GM11168 (cell line): ENCODE measurements around the gene ADD2.

ENCODE experiments used
- in situ Hi-C: fragments of 300-500 bp; cut with MboI; formaldehyde crosslinking; loops from one replicate; pipeline ENCODE4 v1.12.0; 2022; ENCODE audit warnings: low sequenced_read_pairs; ENCODE audit not compliant: unreplicated experiment

The ADD2 gene

DNA sequence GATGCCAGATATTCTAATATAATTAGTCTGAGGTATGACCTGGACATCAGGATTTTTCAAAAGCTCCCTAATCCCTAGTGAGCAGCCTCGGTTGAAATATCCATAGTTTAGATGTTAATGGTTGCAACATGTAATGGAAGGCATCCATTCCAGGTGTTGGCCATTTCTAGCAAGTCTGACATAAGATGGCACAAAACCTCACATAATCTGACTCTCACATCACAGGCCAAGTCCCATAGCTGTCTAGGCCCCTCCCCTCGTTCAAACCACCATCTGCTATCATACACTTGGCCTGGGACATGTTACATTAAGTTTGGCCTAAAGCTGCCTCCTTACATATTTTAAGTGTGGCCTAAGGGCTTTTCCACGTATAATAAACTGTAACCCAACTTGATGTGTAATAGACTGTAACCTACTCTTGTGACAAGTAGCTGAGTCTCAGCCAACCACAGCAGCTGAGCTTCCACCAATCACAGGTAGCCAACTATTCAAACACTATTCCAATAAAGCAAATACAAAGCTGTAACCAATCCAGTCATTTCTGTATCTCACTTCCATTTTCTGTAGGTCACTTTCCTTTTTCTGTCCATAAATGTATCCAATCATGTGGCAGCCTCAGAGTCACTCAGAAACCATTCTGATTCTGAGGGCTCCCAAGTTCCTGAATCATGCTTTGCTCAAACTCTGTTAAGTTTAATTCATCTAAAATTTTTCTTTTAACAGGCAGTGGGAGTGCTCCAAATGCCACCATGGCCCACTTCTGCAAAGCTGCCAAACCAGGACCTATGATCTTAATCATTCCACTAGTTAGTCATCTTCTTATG, 59.4 kb downstream of the ADD2 start:
- in situ Hi-C loops, result no loop called here

DNA sequence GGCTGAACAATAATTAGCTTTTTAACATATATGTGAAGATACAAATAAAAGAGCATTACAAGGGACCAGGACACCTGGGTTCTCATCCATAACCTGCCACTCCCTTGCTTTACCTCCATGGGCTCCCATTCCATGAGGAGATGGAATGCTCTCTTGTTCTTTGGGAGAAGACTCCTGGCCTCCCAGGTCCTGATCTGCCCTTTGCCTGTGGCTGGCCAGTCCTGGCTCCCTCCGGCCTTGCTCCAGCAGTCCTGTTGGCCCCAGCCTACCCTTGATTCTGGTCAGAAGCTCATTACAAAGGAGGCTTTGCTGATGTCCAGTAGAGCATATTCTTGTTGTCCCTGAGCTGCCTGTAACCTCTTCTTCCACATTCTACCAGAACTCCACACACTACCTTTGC, 60.3 kb downstream of the ADD2 start:
- in situ Hi-C loops, result no loop called here

GRCh38 chr2:70706026-70706795, 61.8 kb downstream of the ADD2 start:
- in situ Hi-C loops, result no loop called here

DNA sequence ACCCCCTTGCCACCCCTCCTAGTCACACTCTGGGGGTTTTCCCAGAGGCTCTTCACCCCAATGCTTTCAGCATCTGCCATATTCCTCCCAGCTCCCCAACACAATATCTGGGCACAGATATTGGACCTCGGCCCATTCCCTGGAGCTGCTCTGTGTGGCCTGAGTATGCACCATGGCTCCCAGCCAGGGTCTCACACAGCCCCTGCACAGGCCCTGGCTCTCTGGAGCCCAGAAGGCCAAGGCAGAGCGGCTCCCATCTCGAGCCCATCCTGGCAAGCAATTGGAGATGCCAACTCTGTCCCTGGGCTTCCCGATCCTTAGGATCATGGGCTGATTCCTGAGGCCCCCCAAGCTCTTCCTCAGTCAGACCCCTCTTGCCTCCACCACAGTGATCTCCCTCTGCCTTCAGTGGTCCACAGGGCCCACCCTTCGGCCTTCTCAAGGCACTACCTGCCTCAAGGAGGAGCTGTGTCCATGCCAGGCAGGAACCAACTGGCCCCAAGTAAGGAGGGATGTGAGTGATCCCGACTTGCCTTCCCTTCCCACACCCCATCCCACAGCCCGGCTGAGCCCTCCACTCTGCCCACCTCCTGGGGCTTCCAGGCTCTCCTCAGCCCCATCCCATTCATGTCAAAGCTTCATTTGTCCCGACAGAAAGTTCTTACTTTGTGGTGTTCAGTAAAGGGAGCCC, 62.7 kb downstream of the ADD2 start:
- in situ Hi-C loops, result no loop called here

DNA sequence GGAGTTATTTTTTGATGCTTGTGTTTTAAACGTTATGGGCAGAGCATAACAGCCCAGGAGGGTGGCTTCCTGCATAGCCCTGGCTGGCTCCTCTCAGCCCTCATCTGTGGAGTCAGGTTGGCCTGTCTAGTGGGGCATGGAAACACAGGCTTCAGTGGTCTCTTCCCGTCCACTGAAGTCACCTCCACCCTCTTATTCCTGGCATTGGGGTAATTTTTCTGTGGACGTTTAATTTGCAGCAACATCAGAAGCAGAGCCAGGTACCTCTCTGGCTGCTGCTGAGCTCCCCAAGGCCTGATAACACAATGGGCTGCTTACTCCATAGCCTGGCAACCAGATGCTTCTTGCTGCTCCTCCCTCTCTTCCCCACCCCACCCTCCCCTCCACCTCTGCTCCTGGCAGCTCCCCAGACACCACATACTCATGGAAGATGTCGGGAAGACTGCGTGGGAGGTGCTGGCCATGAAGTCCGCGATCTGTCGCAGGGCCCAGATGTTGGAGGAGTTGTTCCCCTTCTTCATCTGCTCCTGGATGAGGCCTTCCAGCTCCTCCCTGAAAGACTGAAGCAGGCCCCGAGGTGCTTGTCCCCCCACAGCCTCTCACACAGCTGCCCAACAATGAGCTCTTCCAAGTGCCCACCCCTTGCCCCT, 64.0 kb downstream of the ADD2 start:
- in situ Hi-C loops, result no loop called here

GRCh38 chr2:70702711-70703395, 65.1 kb downstream of the ADD2 start:
- in situ Hi-C loops, result no loop called here

GRCh38 chr2:70698847-70699246, 69.2 kb downstream of the ADD2 start:
- in situ Hi-C loops, result no loop called here

DNA sequence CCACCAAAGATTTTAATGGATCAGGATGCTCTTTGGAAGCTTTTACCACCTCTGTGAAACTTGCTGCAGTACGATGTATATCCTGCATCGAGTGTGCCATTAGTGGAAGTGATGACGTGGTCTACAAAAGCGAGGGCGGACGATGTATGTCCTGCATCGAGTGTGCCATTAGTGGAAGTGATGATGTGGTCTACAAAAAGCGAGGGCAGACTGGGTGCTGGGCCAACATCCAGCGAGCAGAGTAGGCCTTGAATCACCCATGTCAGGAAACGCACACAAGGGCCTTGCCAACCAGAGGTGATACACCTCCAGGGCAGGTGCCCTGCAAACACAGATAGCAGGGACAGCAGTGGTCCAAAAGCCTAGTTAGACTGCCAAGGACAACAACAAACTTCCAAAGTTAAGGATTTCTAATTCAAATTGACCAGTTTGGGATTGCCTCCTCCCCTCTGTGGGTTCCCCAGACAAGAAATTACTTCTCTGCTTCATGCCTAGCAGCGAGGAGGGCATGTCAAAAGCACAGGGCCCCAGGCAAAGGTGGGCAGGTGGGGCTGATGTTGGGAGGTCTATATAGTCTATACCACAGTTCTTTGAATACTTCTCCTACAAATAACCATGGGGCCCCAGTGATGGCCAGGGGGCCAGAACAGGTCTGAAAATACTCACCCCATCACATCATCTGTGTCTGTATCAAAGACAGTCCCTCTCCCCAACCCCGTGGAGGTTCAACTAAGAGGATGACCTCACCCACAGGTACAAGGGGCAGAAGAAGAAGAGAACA, 70.2 kb downstream of the ADD2 start:
- in situ Hi-C loops, result no loop called here

DNA sequence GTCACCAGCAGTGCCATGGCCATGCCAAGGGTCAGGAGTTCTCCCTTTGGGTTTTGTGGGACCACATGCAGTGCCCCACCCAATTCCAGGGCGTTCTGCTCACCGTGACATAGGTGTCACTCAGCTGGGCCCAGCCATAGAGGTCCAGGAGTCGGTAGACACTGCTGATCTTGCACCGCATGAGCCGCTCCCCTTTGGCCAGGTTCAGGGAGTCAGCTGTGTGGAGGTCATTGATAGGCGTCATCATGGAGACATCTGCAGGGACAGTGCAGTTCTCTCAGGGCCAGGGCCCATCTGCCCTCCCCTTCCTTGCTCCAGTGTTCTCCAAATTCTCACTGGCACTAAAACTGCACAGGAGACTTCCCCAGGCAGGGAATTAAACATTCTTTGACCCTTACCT, 71.9 kb downstream of the ADD2 start:
- in situ Hi-C loops, result no loop called here

DNA sequence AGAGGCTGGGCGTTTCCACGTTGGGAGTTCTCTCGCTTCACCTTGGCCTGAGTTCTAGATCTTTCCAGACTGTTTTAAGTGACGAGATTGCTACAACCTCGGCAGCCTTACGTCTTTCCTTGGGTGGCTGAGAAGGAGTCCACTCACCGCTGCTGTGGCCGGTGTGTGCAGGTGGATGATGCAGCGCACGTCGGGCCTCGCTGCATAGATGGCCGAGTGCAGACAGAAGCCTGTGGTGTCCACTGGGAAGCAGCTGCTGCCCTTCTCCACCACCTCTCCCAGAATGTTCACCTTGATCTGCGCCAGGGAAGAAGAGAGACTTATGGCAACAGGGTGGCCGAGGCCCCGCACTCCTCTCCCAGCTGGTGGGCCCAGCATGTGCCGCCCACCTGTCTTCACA, 75.7 kb downstream of the ADD2 start:
- in situ Hi-C loops, result no loop called here

DNA sequence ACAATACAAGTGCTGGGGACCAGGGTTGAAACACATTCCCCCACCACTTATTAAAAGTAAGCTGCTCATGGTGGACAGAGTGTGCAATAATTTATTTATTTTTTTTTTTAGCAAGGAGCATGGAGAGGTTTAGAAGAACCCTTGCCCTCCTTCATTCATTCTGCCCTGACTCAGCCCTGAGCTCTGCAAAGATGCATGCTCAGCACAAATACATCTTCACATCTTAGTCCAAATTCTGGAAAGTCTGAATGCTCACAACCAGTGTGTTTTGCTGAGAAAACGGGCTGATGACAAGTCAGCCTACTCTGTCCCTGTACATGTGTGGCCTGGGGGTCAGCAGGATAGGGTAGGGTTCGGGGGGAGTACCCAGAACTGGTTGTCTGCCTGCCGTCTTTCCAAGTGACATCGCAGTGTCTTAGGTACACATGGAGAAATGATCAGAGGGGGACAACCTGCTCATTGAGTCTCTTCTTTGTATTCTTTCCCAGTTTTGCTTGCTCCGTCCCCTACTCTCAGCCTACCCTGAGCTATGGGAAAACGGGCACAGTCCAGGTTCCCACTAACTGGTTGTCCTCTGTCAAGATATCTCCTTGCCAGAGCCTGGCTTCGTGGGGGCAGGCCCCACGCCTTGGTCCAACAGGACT, 76.4 kb downstream of the ADD2 start:
- in situ Hi-C loops, result no loop called here

DNA sequence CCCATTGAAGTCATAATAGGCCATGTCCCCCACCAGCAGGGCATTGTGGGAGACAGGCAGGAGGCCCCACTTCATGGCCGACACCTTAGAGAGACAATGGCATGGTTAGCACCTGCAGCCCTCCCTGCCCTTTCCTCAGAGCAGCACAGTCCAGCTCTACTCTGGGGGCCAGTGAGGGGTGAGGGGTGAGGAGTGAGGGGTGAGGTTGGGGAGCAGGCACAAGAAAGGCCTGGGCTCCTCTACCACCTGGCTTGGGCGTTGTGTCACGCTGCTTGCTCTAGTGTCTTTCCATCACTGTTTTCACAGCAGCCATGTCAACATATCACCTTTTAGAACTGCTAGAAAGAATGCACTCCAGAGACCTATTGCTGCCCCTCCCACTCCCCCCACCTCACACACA, 77.2 kb downstream of the ADD2 start:
- in situ Hi-C loops, result no loop called here

- in situ Hi-C loops, result no loop called here
Observed at GRCh38 chr2:70688427-70688826, 79.6 kb downstream of the ADD2 start.

GRCh38 chr2:70687461-70687795, 80.6 kb downstream of the ADD2 start:
- in situ Hi-C loops, result no loop called here

GRCh38 chr2:70686577-70687460, 81.2 kb downstream of the ADD2 start:
- in situ Hi-C loops, result no loop called here

- in situ Hi-C loops, result no loop called here
Observed at GRCh38 chr2:70685771-70686171, 82.2 kb downstream of the ADD2 start.

DNA sequence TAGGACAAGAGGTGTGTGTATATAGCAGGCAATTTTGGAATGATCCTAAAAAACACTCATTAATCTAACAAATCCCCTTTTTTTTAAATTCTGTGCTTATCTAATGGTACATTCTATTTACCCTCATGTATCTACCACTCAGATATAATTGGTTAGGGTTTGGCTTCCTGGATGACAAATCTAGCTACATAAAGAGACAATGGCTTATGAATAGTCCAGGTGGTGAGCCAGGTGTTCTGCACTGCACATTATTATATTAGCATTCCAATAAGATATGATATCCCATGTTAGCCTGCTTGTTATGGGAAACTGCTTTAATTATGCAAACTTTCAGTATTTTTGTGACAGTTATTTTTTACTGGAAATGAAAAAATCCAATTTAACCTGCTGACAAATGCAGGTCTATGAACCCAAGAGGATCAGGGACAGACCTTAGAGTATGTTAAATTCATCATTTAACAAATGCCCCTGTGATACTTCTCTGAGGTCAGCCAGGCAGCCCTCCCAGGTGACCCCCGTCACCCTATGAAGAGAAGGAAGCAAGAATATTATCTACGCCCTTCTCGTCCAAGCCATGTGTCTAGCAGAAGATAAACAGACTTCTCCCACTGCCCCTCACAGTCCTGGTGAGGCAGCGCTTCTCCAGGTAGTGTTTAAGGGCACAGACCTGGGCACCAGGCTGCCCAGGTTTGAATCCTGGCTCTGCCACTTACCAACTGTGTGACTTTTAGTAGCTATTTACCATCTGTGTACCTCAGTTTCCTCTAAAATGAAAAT, 83.0 kb downstream of the ADD2 start:
- in situ Hi-C loops, result no loop called here
